Neural progenitor cell (in vitro differentiated cells): ENCODE measurements around the gene TRIO. TPM values are rescaled to one million over a fixed set of nuclear protein-coding genes. Genes with fewer than 3 reads are reported as not detected.

ENCODE experiments used
- DNase-seq: peaks from one replicate; pipeline ENCODE4 v3.0.0-alpha.2; 2016; ENCODE audit warnings: low spot score
- H2AFZ ChIP-seq: fragments of 200-600 bp; sonication (generic); replicated peaks from 2 replicates; pipeline ENCODE4 v1.6.1; 2016; ENCODE audit warnings: antibody characterized with exemption
- H3F3A ChIP-seq: fragments of 200-600 bp; sonication (generic); 2 replicates; pipeline ENCODE4 v1.6.1; 2016; ENCODE audit warnings: antibody characterized with exemption, low read depth
- H3K27ac ChIP-seq: fragments of 200-600 bp; sonication (generic); 2 replicates; pipeline ENCODE4 v1.5.1; 2016; ENCODE audit warnings: mild to moderate bottlenecking
- H3K27me3 ChIP-seq: fragments of 200-600 bp; sonication (generic); 2 replicates; pipeline ENCODE4 v1.6.1; 2016; ENCODE audit warnings: mild to moderate bottlenecking, moderate library complexity
- H3K36me3 ChIP-seq: fragments of 200-600 bp; sonication (generic); 2 replicates; pipeline ENCODE4 v1.5.1; 2016
- H3K4me1 ChIP-seq: fragments of 200-600 bp; sonication (generic); 2 replicates; pipeline ENCODE4 v1.6.1; 2016; ENCODE audit warnings: mixed run types
- H3K4me2 ChIP-seq: fragments of 200-600 bp; sonication (generic); 2 replicates; pipeline ENCODE4 v1.6.1; 2016
- H3K4me3 ChIP-seq: fragments of 200-600 bp; sonication (generic); 2 replicates; pipeline ENCODE4 v1.5.1; 2016
- H3K79me2 ChIP-seq: fragments of 200-600 bp; sonication (generic); 2 replicates; pipeline ENCODE4 v1.6.1; 2016; ENCODE audit warnings: low read depth
- H3K9ac ChIP-seq: fragments of 200-600 bp; sonication (generic); 2 replicates; pipeline ENCODE4 v1.6.1; 2016
- H3K9me3 ChIP-seq: fragments of 200-600 bp; sonication (generic); 2 replicates; pipeline ENCODE4 v1.5.1; 2016; ENCODE audit warnings: low read depth
- H4K20me1 ChIP-seq: fragments of 200-600 bp; sonication (generic); 2 replicates; pipeline ENCODE4 v1.6.1; 2016; ENCODE audit warnings: low read depth
- H3K27ac Mint-ChIP-seq: 3 replicates; pipeline ENCODE4 v1.8.0; 2021; ENCODE audit warnings: mixed read lengths
- H3K27me3 Mint-ChIP-seq: 2 replicates; pipeline ENCODE4 v1.8.0; 2022; ENCODE audit warnings: low read depth, mild to moderate bottlenecking, inconsistent platforms, moderate library complexity, mixed read lengths; ENCODE audit not compliant: insufficient read depth
- H3K36me3 Mint-ChIP-seq: 3 replicates; pipeline ENCODE4 v1.8.0; 2021; ENCODE audit warnings: mixed read lengths
- H3K4me1 Mint-ChIP-seq: 3 replicates; pipeline ENCODE4 v1.8.0; 2021; ENCODE audit warnings: mixed read lengths
- H3K4me3 Mint-ChIP-seq: 3 replicates; pipeline ENCODE4 v1.8.0; 2021; ENCODE audit warnings: mild to moderate bottlenecking, moderate library complexity, mixed read lengths
- H3K9me3 Mint-ChIP-seq: 3 replicates; pipeline ENCODE4 v1.8.0; 2020; ENCODE audit warnings: mixed read lengths
- EZH2 ChIP-seq: fragments of 200-600 bp; sonication (generic); IDR thresholded peaks from 2 replicates; pipeline ENCODE4 v1.6.1; 2017; ENCODE audit warnings: antibody characterized with exemption, mild to moderate bottlenecking, moderate library complexity
- EZH2phosphoT487 ChIP-seq: fragments of 200-600 bp; sonication (generic); IDR thresholded peaks from 2 replicates; pipeline ENCODE4 v1.6.1; 2017; ENCODE audit warnings: antibody characterized with exemption
- total RNA-seq: library from RNA; depleted of rRNA; stranded (reverse); fragments of >200 nt; gene quantifications from 2 replicates; pipeline ENCODE4 v1.2.3, GENCODE V29; 2015; ENCODE audit warnings: low replicate concordance
- TF ChIP-seq, protein P1 (sequence below): fragments of 200-600 bp; sonication (generic); IDR thresholded peaks from 2 replicates; pipeline ENCODE4 v1.5.1; 2017; ENCODE audit warnings: antibody characterized with exemption, mild to moderate bottlenecking

TRIO gene
- total RNA-seq, 1 donor from 2014 or later, result 84.7 TPM

DNA sequence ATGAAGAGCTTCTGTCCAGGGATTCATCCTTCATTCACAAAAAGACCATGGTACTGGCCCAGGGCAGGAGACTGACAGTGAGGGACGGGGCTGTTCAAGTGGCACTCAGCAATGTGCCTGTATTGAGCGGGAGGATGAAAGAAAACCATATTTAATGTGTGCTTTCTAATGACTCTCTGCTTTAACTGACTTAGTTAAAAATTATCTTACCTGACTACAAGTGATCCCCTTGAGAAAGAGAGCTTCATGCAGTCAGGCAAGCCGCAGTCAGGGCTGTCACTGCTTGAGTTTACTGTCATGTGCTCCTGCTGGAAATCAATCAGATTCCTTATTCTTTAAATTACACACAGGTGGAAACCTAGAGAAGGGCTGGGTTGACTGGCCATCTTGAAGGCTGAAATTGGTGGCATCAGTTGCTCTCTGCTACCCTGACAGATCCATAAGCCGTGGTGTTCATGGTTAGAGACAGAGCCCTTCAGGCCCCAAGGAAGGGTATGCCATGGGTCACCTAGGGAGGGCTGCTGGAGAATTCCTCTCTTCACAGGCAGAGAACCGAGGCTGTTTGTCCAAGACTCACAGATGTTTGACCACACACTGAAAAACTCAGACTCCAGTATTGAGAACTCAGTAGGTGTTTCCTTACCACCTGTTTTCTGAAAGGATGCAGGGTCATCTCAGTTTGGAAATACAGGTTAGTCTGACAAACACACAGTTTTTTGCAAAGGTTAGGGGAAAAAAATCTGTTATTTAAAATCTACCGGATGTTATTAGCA is 70.9 kb downstream of the TRIO start:
- peaks cover 55% of the 10 kb centered on the region for H3K4me1 ChIP-seq
- H3K4me3 ChIP-seq, result no peak overlapping the region
- no peaks in the 10 kb centered on the region for H3K27me3 ChIP-seq
- no peaks in the 10 kb centered on the region for H3F3A ChIP-seq
- peaks cover 96% of the 10 kb centered on the region for H4K20me1 ChIP-seq
- no peak overlapping the region for H3K27ac ChIP-seq
- H3K27ac Mint-ChIP-seq, result no peak overlapping the region
- peaks cover 3% of the 10 kb centered on the region for H3K9me3 Mint-ChIP-seq
- TF ChIP-seq, protein P1, sequence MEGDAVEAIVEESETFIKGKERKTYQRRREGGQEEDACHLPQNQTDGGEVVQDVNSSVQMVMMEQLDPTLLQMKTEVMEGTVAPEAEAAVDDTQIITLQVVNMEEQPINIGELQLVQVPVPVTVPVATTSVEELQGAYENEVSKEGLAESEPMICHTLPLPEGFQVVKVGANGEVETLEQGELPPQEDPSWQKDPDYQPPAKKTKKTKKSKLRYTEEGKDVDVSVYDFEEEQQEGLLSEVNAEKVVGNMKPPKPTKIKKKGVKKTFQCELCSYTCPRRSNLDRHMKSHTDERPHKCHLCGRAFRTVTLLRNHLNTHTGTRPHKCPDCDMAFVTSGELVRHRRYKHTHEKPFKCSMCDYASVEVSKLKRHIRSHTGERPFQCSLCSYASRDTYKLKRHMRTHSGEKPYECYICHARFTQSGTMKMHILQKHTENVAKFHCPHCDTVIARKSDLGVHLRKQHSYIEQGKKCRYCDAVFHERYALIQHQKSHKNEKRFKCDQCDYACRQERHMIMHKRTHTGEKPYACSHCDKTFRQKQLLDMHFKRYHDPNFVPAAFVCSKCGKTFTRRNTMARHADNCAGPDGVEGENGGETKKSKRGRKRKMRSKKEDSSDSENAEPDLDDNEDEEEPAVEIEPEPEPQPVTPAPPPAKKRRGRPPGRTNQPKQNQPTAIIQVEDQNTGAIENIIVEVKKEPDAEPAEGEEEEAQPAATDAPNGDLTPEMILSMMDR, result no peak
- TF ChIP-seq EZH2phosphoT487 (no peak), EZH2 (no peak)
- H3K36me3 ChIP-seq, result no peaks in the 10 kb centered on the region
- no peak overlapping the region for H3K4me3 Mint-ChIP-seq
- H3K36me3 Mint-ChIP-seq, result peaks cover 5% of the 10 kb centered on the region
- no peaks in the 10 kb centered on the region for H3K27me3 Mint-ChIP-seq
- H3K4me2 ChIP-seq, result no peak overlapping the region
- peaks cover 97% of the 10 kb centered on the region for H3K79me2 ChIP-seq
- H2AFZ ChIP-seq, result no peak overlapping the region
- H3K9ac ChIP-seq, result no peak overlapping the region
- no peaks in the 10 kb centered on the region for H3K9me3 ChIP-seq
- DNase-seq, result peak; percentile 28
- H3K4me1 Mint-ChIP-seq, result peaks cover 36% of the 10 kb centered on the region

DNA sequence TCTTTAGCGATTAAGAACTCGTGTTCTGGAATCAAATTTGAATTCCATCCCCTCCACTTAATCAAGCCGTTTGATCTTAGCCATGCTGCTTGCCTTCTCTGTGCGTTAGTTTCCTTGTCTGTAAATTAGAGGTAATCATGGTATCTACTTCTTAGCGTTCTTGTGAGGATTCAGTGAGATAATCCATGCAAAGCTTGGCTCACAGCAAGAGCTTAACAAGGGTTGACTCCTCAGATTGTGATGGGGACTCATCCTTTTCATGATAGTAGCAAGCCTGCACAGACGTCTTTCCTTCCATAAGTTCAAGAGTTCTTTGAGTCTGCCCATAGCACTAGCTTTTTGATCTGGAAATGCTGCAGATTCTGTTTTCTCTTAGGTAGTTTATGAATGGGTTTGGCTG is 72.8 kb downstream of the TRIO start:
- Histone ChIP-seq H3K9ac (no peak overlapping the region), H3K4me2 (peak overlapping the region; percentile 4), H3K27ac (no peak overlapping the region), H3K4me1 (peaks cover 65% of the 10 kb centered on the region), H3K36me3 (no peaks in the 10 kb centered on the region), H3K9me3 (no peaks in the 10 kb centered on the region), H3K79me2 (peaks cover 98% of the 10 kb centered on the region), H2AFZ (no peak overlapping the region), H3K4me3 (no peak overlapping the region), H4K20me1 (peaks cover 94% of the 10 kb centered on the region), H3K27me3 (no peaks in the 10 kb centered on the region), H3F3A (peaks cover under 1% of the 10 kb centered on the region)
- no peak overlapping the region for H3K4me3 Mint-ChIP-seq
- H3K27ac Mint-ChIP-seq, result no peak overlapping the region
- peaks cover 14% of the 10 kb centered on the region for H3K36me3 Mint-ChIP-seq
- peaks cover 44% of the 10 kb centered on the region for H3K4me1 Mint-ChIP-seq
- peak; percentile 51 for DNase-seq
- TF ChIP-seq, protein P1, result no peak
- TF ChIP-seq EZH2phosphoT487, result no peak
- TF ChIP-seq EZH2, result no peak
- no peaks in the 10 kb centered on the region for H3K27me3 Mint-ChIP-seq
- H3K9me3 Mint-ChIP-seq, result peaks cover 6% of the 10 kb centered on the region

DNA sequence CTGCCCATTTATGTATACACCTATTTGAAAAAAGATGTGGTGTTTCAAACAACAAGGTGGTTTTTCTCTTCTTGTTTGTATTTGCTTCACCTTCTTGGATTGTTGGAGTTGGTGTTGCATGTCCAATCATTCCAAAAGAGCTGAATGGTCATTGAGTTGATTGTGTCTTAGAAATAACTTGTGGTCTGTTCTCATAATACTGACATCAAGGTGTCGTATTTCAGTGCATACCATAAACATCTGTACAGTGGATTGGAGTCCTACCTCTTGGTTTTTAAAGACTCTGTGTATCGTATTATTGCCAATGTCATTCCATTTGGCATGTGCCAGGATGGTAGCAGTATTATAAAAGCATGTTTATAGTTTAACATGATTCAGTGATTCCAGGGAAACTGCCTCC is 73.2 kb downstream of the TRIO start:
- Mint-ChIP-seq H3K27me3 (no peaks in the 10 kb centered on the region), H3K4me1 (peaks cover 46% of the 10 kb centered on the region), H3K36me3 (peaks cover 17% of the 10 kb centered on the region), H3K9me3 (peaks cover 6% of the 10 kb centered on the region), H3K4me3 (no peak overlapping the region), H3K27ac (no peak overlapping the region)
- DNase-seq, result no peak
- peaks cover 96% of the 10 kb centered on the region for H4K20me1 ChIP-seq
- peaks cover 4% of the 10 kb centered on the region for H3F3A ChIP-seq
- no peaks in the 10 kb centered on the region for H3K36me3 ChIP-seq
- no peak overlapping the region for H3K27ac ChIP-seq
- no peaks in the 10 kb centered on the region for H3K9me3 ChIP-seq
- no peak overlapping the region for H3K9ac ChIP-seq
- TF ChIP-seq EZH2 (no peak), EZH2phosphoT487 (no peak)
- TF ChIP-seq, protein P1, result no peak
- H3K4me1 ChIP-seq, result peaks cover 69% of the 10 kb centered on the region
- peaks cover 98% of the 10 kb centered on the region for H3K79me2 ChIP-seq
- peak overlapping the region; percentile 4 for H3K4me2 ChIP-seq
- no peak overlapping the region for H2AFZ ChIP-seq
- H3K27me3 ChIP-seq, result no peaks in the 10 kb centered on the region
- H3K4me3 ChIP-seq, result no peak overlapping the region
